GM19467 (cell line): ENCODE measurements around the gene GRIK3.

ENCODE experiments used
- ATAC-seq: cut with Tn5 transposase; IDR thresholded peaks from one replicate; pipeline ENCODE4 v1.9.1; 2021; ENCODE audit warnings: mild to moderate bottlenecking, moderate library complexity; ENCODE audit not compliant: unreplicated experiment

Gene GRIK3

DNA sequence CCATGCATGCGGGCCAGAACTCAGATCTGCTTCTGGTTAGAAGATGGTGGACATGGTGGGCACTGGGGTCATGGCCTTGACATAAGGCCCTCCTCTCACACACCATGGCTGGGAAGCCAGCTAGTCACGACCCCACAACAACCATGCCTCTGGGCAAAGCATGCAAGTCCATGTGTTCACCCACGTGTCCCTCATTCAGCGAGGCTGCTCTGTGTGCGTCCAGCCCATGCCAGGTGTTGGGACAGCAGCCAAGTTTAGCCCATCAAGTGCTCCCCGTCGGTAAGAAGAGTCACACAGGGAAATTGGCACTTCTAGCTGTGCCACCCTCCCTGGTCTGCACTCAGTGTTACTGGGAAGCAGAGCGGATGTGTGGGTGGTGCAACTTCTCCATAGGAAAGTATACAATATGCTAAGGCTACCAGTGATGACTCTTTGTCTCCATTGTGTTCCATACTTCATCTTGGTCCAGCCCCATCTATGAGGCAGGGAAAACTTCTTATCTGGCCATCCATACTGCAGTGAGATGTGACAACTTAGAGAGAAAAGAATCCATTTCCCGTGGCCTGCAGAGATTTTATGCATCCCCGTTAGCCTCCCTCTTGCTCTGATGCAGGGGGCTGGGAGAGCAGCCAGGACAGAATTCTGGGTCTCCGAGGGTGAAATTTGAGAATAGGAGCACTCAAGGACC, 198.0 kb downstream of the GRIK3 start:
- ATAC-seq: no peak

DNA sequence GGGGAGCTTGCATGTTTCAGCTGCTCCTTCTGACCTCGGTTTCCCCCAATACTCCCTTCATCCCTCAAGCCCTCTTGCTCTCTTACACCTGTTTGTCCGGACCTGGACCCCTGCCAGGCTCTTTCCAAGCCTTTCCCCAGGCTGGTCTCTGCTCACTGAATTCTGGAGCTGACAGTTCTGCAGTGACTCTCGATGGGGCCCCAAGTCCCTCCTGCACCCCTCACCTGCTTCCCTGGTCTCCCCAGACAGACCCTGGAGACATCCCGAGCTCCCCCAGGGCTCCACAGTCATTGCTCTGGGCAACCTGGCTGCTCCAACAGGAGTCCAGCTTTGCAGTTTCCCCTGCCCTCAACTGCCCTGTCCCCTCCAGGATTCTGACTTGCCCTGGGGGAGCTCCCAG, 198.6 kb downstream of the GRIK3 start:
- no peak for ATAC-seq

DNA sequence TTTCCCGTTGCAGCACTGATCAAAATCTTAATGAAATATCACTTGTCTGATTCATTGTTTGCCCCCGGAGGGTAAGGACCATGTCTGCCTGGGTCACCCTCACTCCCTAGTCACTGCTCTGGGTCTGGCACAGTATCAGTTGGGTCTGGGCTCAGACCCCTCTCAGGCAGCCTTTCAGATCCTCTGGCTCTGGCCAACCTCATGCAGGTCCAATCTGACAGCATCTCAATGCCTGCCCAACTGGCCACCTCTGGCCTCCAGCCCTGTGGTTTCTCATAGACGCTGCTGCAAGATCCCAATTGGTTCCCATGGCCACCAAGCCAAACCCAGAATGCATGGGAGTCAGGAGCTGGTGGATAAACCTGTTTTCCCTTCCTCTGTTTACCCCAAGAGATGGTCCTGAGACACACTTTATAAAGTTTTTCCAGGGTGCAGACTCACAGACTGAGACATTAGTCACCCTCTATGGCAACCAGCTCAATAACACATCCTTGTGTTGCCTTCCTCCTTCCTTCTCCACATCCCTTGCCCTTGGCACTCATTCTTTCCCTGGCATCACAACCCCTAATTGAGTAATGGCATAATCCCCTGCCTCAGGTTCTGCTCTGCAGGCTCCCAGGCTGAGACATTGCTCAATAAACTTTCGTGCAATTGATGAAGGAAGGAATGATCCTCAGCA, 199.2 kb downstream of the GRIK3 start:
- ATAC-seq: no peak

DNA sequence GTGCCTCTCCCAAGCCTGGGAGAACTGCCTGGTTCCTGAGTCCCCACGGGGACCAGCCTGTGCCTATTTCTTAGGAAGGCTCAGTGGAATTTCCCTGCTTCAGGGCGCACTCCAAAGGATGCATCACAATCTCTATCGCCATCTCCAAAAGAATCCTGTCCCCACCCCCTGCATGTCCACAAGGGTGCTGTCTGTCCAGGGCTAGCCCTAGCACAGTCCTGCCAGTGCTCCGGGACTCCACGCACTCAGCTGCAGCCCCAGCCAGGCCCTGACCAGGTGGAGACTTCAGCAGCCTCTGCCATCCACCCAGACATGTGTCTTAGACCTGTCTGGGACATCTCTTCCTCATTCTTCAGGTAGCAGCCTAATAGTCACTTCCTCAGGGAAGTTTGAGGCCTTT, 199.7 kb downstream of the GRIK3 start:
- ATAC-seq: no peak

DNA sequence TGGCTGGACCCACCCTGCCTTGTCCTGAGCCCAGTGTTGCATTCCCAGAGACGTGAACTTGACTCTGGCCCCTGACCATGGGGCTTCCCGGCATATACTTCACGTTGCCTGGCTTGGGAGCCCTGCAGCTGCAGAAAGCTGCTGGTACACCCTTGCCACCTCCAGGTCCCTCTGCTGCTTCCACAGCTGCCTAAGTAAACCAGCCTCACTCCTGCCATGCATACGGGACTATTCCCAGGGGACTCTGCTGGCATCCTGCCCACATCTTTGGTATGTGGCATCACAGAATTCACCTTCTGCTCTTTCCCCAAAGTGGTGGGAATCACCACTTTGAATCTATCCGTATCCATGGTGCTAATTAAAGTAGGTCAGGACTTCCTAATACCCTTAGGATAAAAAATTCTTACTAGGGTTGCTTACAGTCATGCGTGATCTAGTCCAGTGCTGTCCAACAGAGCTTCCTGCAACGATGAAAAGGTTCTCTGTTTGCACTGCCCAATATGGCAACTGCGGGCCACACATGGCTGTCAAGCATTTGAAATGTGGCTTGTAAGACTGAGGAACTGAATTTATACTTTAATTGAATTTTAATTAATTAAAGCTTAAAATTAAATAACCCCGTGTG, 203.0 kb downstream of the GRIK3 start:
- ATAC-seq: no peak

DNA sequence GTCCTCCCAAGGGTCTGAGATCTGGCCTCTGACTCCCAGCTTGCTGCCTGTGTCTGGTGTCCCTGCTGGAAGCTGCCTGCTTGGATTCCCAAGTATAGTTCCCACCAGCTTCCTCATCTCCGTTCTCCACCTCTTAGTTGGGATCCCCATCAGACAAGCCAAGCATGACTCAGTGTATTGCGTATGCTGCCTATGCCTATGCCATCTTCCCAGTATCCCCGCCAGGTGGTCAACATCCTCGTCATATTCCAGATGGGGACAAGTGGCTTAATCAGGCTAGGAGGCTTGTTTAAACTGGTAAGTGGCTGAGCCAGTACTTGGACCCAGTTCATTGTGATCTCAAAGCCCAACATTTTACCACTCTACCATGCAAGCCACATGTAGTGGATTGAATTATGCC, 204.4 kb downstream of the GRIK3 start:
- no peak for ATAC-seq

DNA sequence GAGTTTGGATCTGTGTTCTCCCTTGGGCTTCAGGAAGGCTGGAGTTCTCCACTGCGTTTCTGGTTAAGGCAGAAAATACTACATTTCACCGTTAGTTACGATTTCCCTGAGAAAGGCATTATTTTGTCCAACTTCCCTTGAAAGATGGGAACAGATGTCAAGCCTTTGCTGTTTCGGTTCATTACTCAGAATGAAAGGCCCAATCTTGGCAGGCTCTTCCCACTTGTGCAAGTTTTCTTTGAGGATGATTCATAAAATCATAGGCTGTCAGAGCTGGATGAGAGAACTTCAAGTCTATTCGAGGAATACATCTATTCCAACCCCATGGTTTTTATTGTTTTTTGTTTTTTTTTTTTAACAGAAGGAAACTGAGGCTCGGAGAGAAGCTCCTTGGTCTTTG, 205.2 kb downstream of the GRIK3 start:
- ATAC-seq: no peak

DNA sequence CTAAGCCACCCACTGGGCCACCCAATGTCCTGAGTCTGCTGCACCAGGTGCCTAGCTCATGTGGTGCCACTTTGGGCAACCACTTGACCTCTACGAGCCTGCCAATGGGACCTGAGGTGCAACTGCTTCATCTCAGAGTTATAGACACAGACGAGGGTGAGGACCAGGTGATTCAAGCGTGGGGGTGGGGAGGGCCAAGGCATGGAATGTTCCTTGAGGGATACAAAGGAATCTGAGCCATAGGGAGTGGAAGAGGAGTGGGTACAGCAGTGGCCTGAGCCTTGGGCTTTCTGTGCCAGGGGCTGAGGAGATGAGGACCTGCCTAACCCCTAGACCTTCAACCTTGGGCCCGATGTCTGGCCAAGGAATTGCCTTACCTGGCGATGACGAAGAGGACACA, 209.1 kb downstream of the GRIK3 start:
- no peak for ATAC-seq

DNA sequence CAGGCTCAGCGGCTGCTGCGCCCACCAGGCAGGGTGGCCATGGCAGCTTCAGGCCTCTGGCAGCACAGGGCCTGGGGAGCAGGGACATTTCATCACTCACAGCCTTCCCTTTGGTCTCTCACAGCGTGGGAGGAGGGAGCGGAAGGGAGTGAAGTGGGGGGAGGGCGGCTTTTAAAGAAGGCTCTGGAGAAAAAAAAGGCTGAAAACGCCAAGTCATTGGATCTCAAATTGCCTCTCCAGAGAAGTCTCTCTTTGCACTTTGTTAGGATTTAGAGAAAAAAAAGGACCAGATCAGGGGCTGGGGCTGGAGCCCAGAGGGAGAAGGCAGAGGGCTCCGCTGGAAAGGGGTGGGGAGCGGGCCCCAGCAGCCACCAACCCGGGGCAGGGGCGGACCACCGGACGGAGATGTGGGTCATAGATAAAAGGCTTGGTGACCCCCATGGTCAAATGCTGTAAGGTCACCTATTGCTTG, 209.9 kb downstream of the GRIK3 start:
- ATAC-seq: no peak

DNA sequence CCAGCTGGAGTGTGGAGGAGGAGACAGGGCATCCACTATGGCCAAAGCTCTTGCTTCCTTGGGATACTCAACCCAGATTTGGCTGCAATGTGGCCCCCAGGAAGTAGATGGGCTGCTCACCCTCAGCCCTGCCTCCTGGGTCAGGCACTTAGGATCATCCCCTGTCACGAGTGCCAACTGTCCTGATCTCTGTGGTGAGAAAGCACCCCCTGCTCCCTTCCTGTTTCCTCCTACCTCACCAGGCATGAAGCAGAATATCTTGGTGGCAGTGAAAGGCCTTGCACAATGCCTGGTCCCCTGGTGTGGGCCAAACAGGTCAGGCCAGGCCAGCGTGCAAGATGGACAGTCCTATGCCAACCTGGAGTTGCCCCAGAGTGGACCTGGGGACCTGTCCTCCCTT, 211.7 kb downstream of the GRIK3 start:
- ATAC-seq: no peak

DNA sequence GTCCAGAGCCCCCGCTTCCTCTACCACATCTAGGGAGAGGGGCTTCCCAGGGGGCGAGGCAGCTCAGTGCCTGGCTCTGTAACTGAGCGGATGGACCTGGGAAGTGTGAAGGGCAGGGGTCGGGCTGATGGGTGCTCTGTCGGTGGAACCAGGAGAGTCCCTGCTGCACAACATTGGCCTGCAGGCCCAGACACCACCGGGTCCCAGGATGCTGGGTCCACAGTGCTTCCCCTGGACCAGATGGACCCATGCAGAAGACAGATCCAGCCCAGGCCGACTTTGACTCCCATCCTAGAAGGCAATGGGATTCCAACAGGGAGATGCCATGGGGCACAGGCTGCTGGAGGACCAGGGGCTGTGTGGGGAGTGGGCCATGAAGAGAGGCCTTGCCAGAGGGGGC, 212.9 kb downstream of the GRIK3 start:
- ATAC-seq: no peak

DNA sequence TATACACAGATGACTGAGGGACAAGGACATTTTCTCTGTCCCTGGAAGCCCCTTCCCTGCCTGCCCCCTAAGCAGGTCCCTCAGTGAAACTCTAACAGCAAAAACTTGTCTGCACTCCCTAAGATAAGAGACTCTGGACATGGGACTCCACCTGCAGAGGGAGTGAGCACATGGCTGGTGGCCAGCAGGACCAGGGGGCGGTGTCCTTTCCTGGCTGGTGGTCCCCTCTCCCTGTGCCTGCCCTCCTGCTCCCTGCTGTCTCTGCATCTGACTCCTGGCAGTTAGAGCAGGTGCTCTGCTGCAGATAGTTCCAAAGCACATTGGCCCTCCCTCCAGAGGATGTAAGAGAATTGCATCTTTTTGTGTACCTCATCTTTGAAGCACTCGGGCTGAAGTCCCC, 215.5 kb downstream of the GRIK3 start:
- no peak for ATAC-seq

DNA sequence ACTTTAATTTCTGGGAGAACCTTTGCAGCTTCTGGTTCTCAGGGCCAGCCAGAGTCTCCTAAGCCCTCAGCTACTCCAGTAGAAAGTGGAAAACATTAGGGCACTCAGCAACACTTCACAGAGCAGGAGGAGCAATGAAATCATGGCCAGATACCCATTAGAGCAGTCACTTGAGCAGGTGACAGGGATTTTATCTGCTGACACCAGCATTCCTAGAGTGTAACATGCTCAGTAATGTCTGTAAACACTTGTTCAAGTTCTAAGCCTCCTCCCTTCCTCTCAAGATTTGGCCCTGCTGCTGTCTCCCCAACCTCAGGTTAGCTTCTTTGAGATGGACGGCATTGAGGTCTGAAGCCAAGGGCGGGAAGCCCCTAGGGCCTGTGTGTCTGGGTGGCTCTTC, 218.0 kb downstream of the GRIK3 start:
- ATAC-seq: no peak

DNA sequence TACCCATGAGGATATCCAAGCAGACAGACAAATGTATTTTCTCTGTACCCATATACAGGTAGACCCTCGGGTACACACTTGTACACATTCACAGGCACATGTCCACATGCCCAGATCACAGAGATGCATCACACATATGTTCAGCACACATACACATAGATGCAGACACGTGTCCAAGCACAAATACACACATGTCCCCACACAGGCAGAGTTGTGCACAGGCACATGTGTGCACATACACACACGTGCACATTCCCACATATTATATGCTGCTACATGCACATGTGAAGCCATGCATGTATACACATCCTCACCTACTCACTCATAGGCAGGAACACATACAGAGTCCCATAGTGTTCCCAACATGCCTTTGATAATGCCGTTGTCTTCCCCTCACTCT, 219.5 kb downstream of the GRIK3 start:
- no peak for ATAC-seq

DNA sequence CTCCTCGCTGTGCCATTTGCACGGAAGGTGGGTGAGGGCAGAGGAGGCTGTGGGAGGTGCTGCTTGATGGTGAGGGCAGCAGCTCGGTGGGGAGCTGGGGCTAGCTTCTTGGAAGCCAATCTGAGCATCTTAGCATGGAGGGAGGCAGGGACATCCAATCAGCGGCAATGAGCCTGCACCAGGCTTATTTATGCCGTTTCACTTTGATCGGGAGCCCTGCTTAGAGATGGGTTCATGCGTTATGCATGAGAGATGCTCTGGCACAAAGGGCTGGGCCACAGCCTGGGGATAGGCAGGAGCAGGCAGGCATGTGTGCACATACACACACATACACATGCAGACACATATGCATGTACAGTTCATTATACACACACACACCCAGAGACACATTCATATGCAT, 220.2 kb downstream of the GRIK3 start:
- no peak for ATAC-seq

DNA sequence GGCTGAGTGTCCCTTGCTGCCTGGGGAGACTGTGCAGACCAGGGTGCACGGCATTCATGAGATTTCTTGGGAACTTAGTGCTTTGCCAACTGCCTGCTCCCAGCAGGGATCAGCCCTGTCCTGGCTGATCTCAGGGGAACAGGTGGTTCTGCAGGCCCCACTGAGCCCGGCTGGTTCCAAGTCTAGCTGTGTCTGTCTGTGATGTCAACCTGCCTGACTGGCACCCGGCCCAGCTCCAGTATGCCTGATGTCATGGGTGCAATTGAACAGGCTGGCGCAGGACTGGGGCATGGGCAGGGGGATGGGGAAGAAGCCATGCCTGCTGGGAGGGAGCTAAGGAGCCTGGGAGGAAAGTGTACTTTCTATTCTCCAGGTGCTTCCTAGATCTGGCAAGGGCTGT, 227.1 kb downstream of the GRIK3 start:
- no peak for ATAC-seq

DNA sequence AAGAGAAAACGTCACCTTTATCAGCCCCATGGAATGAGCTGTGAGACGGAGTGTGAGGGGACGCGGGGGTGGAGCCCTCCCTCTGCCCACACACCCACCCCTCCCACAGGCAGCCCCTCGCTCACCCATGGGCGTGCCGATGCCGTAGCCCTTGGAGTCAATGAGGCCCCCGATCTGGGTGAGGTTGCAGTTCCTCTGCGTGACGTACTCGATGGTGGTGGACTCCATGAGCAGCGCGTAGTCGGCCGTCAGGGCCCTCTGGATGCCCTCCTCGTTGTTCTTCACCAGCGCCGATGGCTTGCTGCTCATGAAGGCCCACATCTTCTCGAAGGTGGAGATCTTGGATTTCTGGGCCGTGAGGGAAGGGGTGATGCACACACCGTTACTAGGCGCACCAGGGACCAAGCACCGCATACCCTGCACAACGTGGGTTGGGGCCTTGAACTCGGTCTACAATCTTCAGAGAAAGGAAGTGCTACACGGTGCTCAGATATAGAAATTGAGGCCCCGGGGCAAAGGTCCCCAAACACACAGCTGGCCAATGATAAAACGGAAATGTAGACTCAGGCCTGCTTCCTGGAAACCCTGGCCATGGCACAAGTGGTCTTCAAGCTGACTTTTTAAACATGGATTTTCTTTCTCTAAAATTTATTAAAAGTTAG, 228.2 kb downstream of the GRIK3 start:
- no peak for ATAC-seq

DNA sequence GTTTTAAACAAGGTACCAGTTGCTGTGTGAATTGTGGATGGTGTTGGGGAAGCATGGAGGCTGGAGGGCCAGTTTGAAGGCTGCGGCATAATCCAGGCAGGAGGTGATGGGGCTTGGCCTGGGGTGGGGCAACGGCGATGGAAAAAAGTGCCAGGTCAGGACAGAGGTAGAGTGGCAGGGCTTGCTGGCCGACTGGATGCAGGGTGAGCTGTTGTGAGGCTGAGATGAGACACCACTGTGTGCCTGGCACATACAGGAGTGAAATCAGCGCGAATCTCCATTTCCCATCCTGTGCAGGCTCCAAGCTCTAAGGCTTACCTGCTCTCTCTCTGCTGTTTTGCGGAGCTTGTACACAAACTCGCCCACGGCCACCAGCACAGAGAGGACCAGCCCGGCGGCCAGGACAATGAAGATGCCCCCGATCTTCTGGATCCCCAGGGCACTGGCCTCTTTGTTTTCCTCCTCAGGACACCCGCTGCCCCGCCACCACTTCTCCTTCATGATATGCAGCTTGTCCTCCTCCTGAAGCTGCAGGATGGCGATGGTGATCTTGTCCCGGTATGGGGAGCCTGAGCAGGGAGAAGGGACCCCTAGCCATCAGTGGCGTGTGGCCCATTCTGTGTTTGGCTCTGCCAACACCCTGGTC, 229.5 kb downstream of the GRIK3 start:
- ATAC-seq: no peak

DNA sequence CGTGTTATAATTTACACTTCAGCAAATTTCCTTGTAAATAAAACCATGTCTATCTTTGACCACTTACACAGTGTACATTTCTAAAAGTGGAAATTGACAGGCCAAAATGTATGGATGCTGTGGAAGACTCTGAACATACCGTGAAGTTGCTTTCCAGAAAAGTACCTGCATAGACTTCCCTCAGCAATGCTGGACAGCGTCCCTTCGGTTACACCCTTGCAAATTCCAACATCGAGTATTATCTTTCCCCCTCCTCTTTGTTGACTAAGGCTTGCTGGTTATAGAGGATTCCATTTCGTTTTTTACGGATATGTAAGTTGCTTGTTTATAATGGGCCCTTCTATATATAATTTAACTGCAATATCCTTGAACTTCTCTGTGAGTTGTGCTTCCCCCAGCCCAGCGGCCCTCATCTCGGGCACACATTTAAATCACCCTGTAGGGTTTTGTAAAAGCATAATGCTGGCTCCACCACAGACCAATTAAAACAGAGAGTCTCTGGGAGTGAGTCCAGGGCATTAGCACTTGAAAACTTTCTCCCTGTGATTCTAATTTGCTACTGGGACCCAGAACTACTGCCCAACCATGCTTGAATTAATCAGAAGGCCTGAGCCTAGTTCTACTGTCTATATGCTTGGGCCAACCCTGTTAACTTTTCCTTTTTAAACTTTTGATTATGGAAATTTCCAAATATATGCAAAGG, 230.3 kb downstream of the GRIK3 start:
- ATAC-seq: no peak

DNA sequence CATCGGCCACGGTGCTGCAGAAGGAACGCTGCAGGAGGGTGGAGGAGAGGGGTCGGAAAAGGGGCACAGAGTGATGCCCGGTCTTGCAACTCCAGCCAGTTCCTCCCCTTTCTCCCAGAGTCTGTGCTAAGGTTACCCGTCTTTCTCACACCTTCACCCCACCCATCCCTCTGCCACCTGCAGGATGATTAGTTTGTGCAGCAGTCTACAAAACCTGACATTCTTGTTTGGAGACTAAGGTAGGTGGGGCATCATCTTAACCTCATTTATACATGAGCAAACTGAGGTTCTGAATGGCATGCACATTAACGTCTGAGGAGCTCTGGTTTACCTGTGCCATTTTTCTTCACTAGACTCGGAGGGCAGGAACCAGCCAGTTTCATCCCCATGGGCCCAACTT, 232.3 kb downstream of the GRIK3 start:
- ATAC-seq: no peak

DNA sequence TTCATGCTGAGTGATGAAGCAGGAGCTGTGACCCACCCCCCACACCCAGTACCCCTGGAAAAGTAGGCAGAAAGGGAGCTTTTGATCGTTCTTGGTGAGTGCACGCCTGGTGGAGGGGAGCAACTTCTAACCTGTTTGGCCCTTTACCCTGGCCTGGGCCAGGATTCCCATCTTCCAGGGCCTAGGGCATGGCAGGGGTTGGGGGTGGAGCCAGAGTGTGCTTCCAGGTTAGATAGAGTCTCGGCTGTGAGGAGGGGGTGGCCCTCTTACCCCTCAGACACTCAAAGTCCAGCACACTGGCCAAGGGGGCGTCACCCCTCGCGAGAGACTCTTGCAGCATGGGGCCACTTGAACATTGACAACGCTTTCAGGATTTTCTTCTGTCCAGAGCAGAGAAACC, 236.6 kb downstream of the GRIK3 start:
- no peak for ATAC-seq
